GM12878 (cell line): ENCODE measurements around the gene SDC1. TPM values are rescaled to one million over a fixed set of nuclear protein-coding genes. Genes with fewer than 3 reads are reported as not detected.
A peak's percentile ranks its signal among the peaks of the same experiment; 100 is the strongest.

Experiments
- ATAC-seq: fragments of 200-7000 bp; cut with Tn5 transposase; 3 replicates; pipeline ENCODE4 v1.9.1; 2020; ENCODE audit warnings: mild to moderate bottlenecking, moderate library complexity
- BruUV-seq: library from RNA; stranded (reverse); fragments of 400-500 nt; replicated peaks from 2 replicates; lab custom pipeline; 2021; lab: Mats Ljungman, UMichigan
- CTCF ChIA-PET: fragments of 300-600 bp; sonication (Branson Sonifier 250); formaldehyde crosslinking; extraction: SDS; loops from one replicate; lab custom pipeline; 2021; ENCODE audit warnings: inconsistent platforms; lab: Yijun Ruan, JAX
- POLR2A ChIA-PET: fragments of 350-600 bp; formaldehyde crosslinking; extraction: SDS; loops from one replicate; lab custom pipeline; 2021; ENCODE audit warnings: inconsistent platforms; lab: Charles Lee
- RAD21 ChIA-PET: fragments of 300-600 bp; sonication (Branson Sonifier 250); formaldehyde crosslinking; loops from one replicate; lab custom pipeline; 2023; ENCODE audit warnings: antibody characterized with exemption; ENCODE audit not compliant: unreplicated experiment; lab: Charles Lee
- SMC1A ChIA-PET: fragments of 300-600 bp; sonication (Branson Sonifier 250); formaldehyde crosslinking; loops from one replicate; lab custom pipeline; 2023; ENCODE audit not compliant: unreplicated experiment, uncharacterized antibody; lab: Charles Lee
- DNase-seq: peaks from one replicate; pipeline ENCODE4 v3.0.0-alpha.2; 2011; ENCODE audit warnings: low read depth, low spot score
- FAIRE-seq: peaks from 3 replicates; lab custom pipeline; 2011; peaks lifted over from hg19 to GRCh38; lab: Jason Lieb, UNC
- H2AFZ ChIP-seq: 2 replicates; pipeline ENCODE4 v1.6.0; 2011; ENCODE audit warnings: low read depth, low read length, control low read depth; ENCODE audit not compliant: control insufficient read depth
- H3K27ac ChIP-seq: 2 replicates; pipeline ENCODE4 v1.5.1; 2011; ENCODE audit warnings: control low read depth; ENCODE audit not compliant: control insufficient read depth, insufficient read depth
- H3K27me3 ChIP-seq, 2 experiments: replicated peaks in 1 of 2; 2 replicates each; pipeline versions ENCODE4 v1.6.0 to v1.6.1; 2011; ENCODE audit warnings: low read length in 1 of 2; ENCODE audit not compliant: control insufficient read depth in 2 of 2, insufficient read depth in 2 of 2
- H3K36me3 ChIP-seq, 2 experiments: 2 replicates each; pipeline ENCODE4 v1.5.1; 2011; ENCODE audit warnings: low read length in 1 of 2; ENCODE audit not compliant: control insufficient read depth in 2 of 2, insufficient read depth in 2 of 2
- H3K4me1 ChIP-seq: 2 replicates; pipeline ENCODE4 v1.6.1; 2011; ENCODE audit warnings: mild to moderate bottlenecking, low read length, moderate library complexity, mixed read lengths; ENCODE audit not compliant: control insufficient read depth, insufficient read depth
- H3K4me2 ChIP-seq: 2 replicates; pipeline ENCODE4 v1.6.0; 2011; ENCODE audit warnings: control low read depth; ENCODE audit not compliant: control insufficient read depth, insufficient read depth
- H3K4me3 ChIP-seq: fragments of 200-600 bp; sonication (generic); 2 replicates; pipeline ENCODE4 v1.5.1; 2016
- H3K79me2 ChIP-seq: 2 replicates; pipeline ENCODE4 v1.6.0; 2011; ENCODE audit warnings: low read length; ENCODE audit not compliant: control insufficient read depth, insufficient read depth
- H3K9ac ChIP-seq: 2 replicates; pipeline ENCODE4 v1.8.0; 2011; ENCODE audit warnings: low read length, control low read depth, mixed read lengths; ENCODE audit not compliant: control insufficient read depth, insufficient read depth
- H3K9me3 ChIP-seq: replicated peaks from 3 replicates; pipeline ENCODE4 v1.5.1; 2011; ENCODE audit warnings: mild to moderate bottlenecking, low read length; ENCODE audit not compliant: control insufficient read depth, insufficient read depth
- H4K20me1 ChIP-seq: 2 replicates; pipeline ENCODE4 v1.6.0; 2011; ENCODE audit not compliant: control insufficient read depth, insufficient read depth
- BHLHE40 ChIP-seq, 2 experiments: fragments of 450-650 bp in 1 of 2; IDR thresholded peaks; 2 replicates each; pipeline ENCODE4 v1.6.1; 2011 to 2017; ENCODE audit warnings: low read depth in 2 of 2, borderline replicate concordance in 1 of 2, improper control_type of control experiment in 1 of 2, low read length in 1 of 2, mild to moderate bottlenecking in 1 of 2
- CHD4 ChIP-seq: fragments of 200-600 bp; sonication (generic); IDR thresholded peaks from 2 replicates; pipeline ENCODE4 v1.6.1; 2016; ENCODE audit warnings: mild to moderate bottlenecking
- EED ChIP-seq: sonication (generic); IDR thresholded peaks from 2 replicates; pipeline ENCODE4 v1.6.1; 2016; ENCODE audit warnings: antibody characterized with exemption, low read depth
- EZH2 ChIP-seq: IDR thresholded peaks from 2 replicates; pipeline ENCODE4 v1.6.1; 2012; ENCODE audit warnings: low read depth, mild to moderate bottlenecking, control low read depth, inconsistent platforms, low read length, borderline replicate concordance; ENCODE audit not compliant: control insufficient read depth
- GABPA ChIP-seq: IDR thresholded peaks from 2 replicates; pipeline ENCODE4 v1.6.1; 2014; ENCODE audit warnings: antibody characterized with exemption, low read depth, mild to moderate bottlenecking, inconsistent platforms
- MTA3 ChIP-seq: IDR thresholded peaks from 2 replicates; pipeline ENCODE4 v1.6.1; 2012; ENCODE audit warnings: low read length, inconsistent platforms, borderline replicate concordance
- MYB ChIP-seq: fragments of 150-350 bp; IDR thresholded peaks from 2 replicates; pipeline ENCODE4 v1.6.1; 2014; ENCODE audit warnings: mild to moderate bottlenecking, low read depth, low read length, borderline replicate concordance
- NR2C1 ChIP-seq: fragments of 450-650 bp; IDR thresholded peaks from 2 replicates; pipeline ENCODE4 v1.6.1; 2017; ENCODE audit warnings: antibody characterized with exemption, mild to moderate bottlenecking, moderate library complexity
- SREBF2 ChIP-seq: IDR thresholded peaks from 2 replicates; pipeline ENCODE4 v1.6.1; 2012; ENCODE audit warnings: mild to moderate bottlenecking, low read length
- STAT3 ChIP-seq: IDR thresholded peaks from 2 replicates; pipeline ENCODE4 v1.6.1; 2011; ENCODE audit warnings: low read depth, low read length, improper control_type of control experiment
- SUPT20H ChIP-seq: IDR thresholded peaks from 2 replicates; pipeline ENCODE4 v1.6.1; 2011; ENCODE audit warnings: low read depth, mild to moderate bottlenecking, low read length, moderate library complexity, borderline replicate concordance; ENCODE audit not compliant: control insufficient read depth
- WGBS: methylation state at CpG from one replicate; pipeline ENCODE4 v1.1.6; 2016; ENCODE audit warnings: low lambda C conversion rate; ENCODE audit not compliant: insufficient replicate concordance, insufficient coverage; ENCODE audit errors: missing lambda C conversion rate; 5-methylcytosine and 5-hydroxymethylcytosine counted together
- in situ Hi-C: fragments of 300-500 bp; cut with MboI; formaldehyde crosslinking; loops from 9 replicates; pipeline ENCODE4 v1.14.3; 2018; ENCODE audit warnings: mixed read lengths
- intact Hi-C: fragments of 100-400 bp; cut with micrococcal nuclease; formaldehyde crosslinking; loops from one replicate; pipeline ENCODE4 v1.14.2; 2022; ENCODE audit not compliant: unreplicated experiment
- polyA plus RNA-seq, 11 experiments: library from polyadenylated mRNA; depleted of rRNA in 4 of 11; unstranded in 6 of 11; stranded (reverse) in 5 of 11; fragments of >200 nt; fragmentation: Nextera tagmentation in 4 of 11; fragmentation: Illumina TruSeq in 1 of 11; extraction: Ambion mirVana in 4 of 11; extraction: Trizol in 1 of 11; gene quantifications; 1 replicate in 1 of 11; 2 replicates in 10 of 11; pipeline versions ENCODE4 v1.2.1 to v1.2.3, GENCODE V29; 2011 to 2016; ENCODE audit warnings: inconsistent platforms in 2 of 11, missing spikeins in 2 of 11, low read depth in 1 of 11
- total RNA-seq, 4 experiments: library from RNA; depleted of rRNA in 3 of 4; stranded (reverse); fragments of >200 nt in 3 of 4; fragmentation: Illumina TruSeq in 1 of 4; extraction: Trizol in 1 of 4; gene quantifications; 2 replicates each; pipeline versions ENCODE4 v1.2.1 to v1.2.3, GENCODE V29; 2013 to 2021
- TF ChIP-seq, protein P1 (sequence below): IDR thresholded peaks from 2 replicates; pipeline ENCODE4 v1.6.1; 2011; ENCODE audit warnings: low read depth, mild to moderate bottlenecking, low read length, moderate library complexity, borderline replicate concordance; ENCODE audit errors: extremely low read depth
- TF ChIP-seq, protein P2 (sequence below): IDR thresholded peaks from 2 replicates; pipeline ENCODE4 v1.6.1; 2012; ENCODE audit warnings: low read depth, low read length, improper control_type of control experiment

The SDC1 gene
- total and polyA plus RNA-seq, 10 of the 15 experiments (the other 5 are each of a cell fraction or from before 2014, with no cell fraction given): 0.85 to 36.8 (median 23.7) TPM

GRCh38 chr2:20156076-20156759, 68.7 kb downstream of the SDC1 start:
- H3K27ac ChIP-seq: peak overlapping the region; percentile 22; the same call in 1 of the 2 replicates
- RAD21 ChIA-PET: interaction anchor here (0.7 kb wide), 1 partner anchor 10 kb away, joined by 4 read pairs; no protein-coding TSS in a partner anchor
- SMC1A ChIA-PET: interaction anchor here (0.7 to 2.5 kb wide), 4 partner anchors 11 to 70 kb away, joined by 3 to 14 read pairs (median 6); no protein-coding TSS in a partner anchor
- H3K4me3 ChIP-seq: no peak overlapping the region
- POLR2A ChIA-PET: interaction anchor here (1.2 kb wide), 1 partner anchor 10 kb away, joined by 4 read pairs; no protein-coding TSS in a partner anchor
- H3K4me1 ChIP-seq: peaks cover 34% of the 10 kb centered on the region
- DNase-seq: no peak
- peak overlapping the region; percentile 63; the same call in 1 of the 2 replicates for H2AFZ ChIP-seq
- 0% methylated on average over 3 of the region's 3 CpGs for WGBS
- H4K20me1 ChIP-seq: no peaks in the 10 kb centered on the region
- no peak for TF ChIP-seq EED
- TF ChIP-seq MYB: no peak
- TF ChIP-seq, all 136 proteins: peak for 0
- Histone ChIP-seq H3K27me3 (no peaks in the 10 kb centered on the region), H3K9me3 (no peaks in the 10 kb centered on the region), H3K9ac (no peak overlapping the region), H3K4me2 (peak overlapping the region; percentile 66), H3K79me2 (no peaks in the 10 kb centered on the region), H3K36me3 (no peaks in the 10 kb centered on the region)
- intact Hi-C loops: no loop called here
- CTCF ChIA-PET: interaction anchor here (0.6 to 1.7 kb wide), 6 partner anchors 20 to 168 kb away, joined by 3 to 6 read pairs (median 3); partner anchors contain the start of gene SDC1
- no peak for FAIRE-seq
- BruUV-seq: no TSS peak
- in situ Hi-C loops: no loop called here
- ATAC-seq: no peak

- SMC1A ChIA-PET: interaction anchor here (1.0 to 1.3 kb wide), 2 partner anchors 13 to 17 kb away, joined by 3 read pairs; no protein-coding TSS in a partner anchor
- no TSS peak for BruUV-seq
- RAD21 ChIA-PET: interaction anchor here (1.6 to 6.3 kb wide), 2 partner anchors 18 to 70 kb away, joined by 5 to 67 read pairs; partner anchors contain the start of gene SDC1
- WGBS: 73% methylated on average over 5 of the region's 5 CpGs
- intact Hi-C loops (no loop called here), in situ Hi-C loops (no loop called here)
- no peaks in the 10 kb centered on the region for H4K20me1 ChIP-seq
- FAIRE-seq (no peak), ATAC-seq (no peak), DNase-seq (no peak)
- no peaks in the 10 kb centered on the region for H3K79me2 ChIP-seq
- H3K4me3 ChIP-seq: no peak overlapping the region
- CTCF ChIA-PET: interaction anchor here (0.6 to 1.6 kb wide), 2 partner anchors 71 to 393 kb away, joined by 3 to 4 read pairs; no protein-coding TSS in a partner anchor
- no peak overlapping the region for H3K27ac ChIP-seq
- POLR2A ChIA-PET: no interaction called here
- no peak overlapping the region for H2AFZ ChIP-seq
- H3K4me1 ChIP-seq: peaks cover 62% of the 10 kb centered on the region
- no peak overlapping the region for H3K9ac ChIP-seq
- H3K4me2 ChIP-seq: no peak overlapping the region
- no peaks in the 10 kb centered on the region; the same call in 2 of the 3 replicates for H3K9me3 ChIP-seq
- no peaks in the 10 kb centered on the region for H3K36me3 ChIP-seq
- H3K27me3 ChIP-seq: no peaks in the 10 kb centered on the region
- no peak for TF ChIP-seq CHD4
- TF ChIP-seq EZH2: no peak
- TF ChIP-seq MTA3: no peak
- TF ChIP-seq BHLHE40 (IDR thresholded peaks at IDR 0.05; ENCODE audit: borderline replicate concordance in 1 of 2, low read depth in 2 of 2, low read length in 1 of 2): no peak
- TF ChIP-seq STAT3: no peak
- TF ChIP-seq SREBF2: no peak
- TF ChIP-seq SUPT20H: no peak
- TF ChIP-seq, protein P1, sequence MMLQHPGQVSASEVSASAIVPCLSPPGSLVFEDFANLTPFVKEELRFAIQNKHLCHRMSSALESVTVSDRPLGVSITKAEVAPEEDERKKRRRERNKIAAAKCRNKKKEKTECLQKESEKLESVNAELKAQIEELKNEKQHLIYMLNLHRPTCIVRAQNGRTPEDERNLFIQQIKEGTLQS: no peak
- TF ChIP-seq, protein P2, sequence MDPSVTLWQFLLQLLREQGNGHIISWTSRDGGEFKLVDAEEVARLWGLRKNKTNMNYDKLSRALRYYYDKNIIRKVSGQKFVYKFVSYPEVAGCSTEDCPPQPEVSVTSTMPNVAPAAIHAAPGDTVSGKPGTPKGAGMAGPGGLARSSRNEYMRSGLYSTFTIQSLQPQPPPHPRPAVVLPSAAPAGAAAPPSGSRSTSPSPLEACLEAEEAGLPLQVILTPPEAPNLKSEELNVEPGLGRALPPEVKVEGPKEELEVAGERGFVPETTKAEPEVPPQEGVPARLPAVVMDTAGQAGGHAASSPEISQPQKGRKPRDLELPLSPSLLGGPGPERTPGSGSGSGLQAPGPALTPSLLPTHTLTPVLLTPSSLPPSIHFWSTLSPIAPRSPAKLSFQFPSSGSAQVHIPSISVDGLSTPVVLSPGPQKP: no peak
- no peak for TF ChIP-seq GABPA
- TF ChIP-seq NR2C1: no peak
Observed at GRCh38 chr2:20153131-20153851, 71.6 kb downstream of the SDC1 start.
